ENCODE measurements around the gene AMY2B. TPM values are rescaled to one million over a fixed set of nuclear protein-coding genes. Genes with fewer than 3 reads are reported as not detected.

Gene AMY2B
- total and polyA plus RNA-seq, 12 donors: 6.1 to 118 (median 15.3) TPM

DNA sequence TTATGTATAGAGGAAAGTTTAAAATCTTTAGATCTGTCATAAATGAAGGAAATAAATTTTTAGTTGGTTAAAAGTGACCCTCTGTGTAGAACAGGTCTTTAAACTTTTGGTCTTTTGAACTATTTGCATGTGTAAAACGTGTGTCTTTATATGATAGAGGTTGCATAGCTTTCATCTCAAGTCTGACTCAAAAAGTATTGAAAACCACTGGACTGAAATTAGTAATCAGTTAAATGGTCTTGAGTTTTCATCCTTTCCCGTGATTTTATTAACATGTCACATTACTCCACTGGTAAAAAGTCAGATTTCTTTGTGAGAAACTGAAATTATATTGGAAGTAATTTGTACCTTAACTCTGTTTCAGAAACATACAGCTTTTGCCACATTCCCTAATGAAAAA lies 44.1 kb upstream of the AMY2B start:
- WGBS, 4 donors: 53 to 62% (median 57%) methylated on average over 2 of the region's 2 CpGs
- Histone ChIP-seq H3K27ac (no peak overlapping the region), H3K4me3 (peak overlapping the region in 1 of 4 donors; percentile 60), H3K36me3 (replicated peaks in 1 of 2) (no peaks in the 10 kb centered on the region), H3K4me1 (replicated peaks in 1 of 2) (peaks cover 8 to 41% of the 10 kb centered on the region in 2 donors), H3K27me3 (no peaks in the 10 kb centered on the region), H3K9me3 (replicated peaks in 1 of 3) (no peaks in the 10 kb centered on the region)
- TF ChIP-seq CTCF (IDR thresholded peaks at IDR 0.05) (no peak), POLR2A (IDR thresholded peaks at IDR 0.05) (no peak)
- DNase-seq: no peak
- intact Hi-C loops (cut with DNase I): no loop called here

GRCh38 chr1:103529746-103530145 lies 41.6 kb upstream of the AMY2B start:
- intact Hi-C loops (cut with DNase I): no loop called here
- DNase-seq: peak; percentile 57 to 91 (median 84)

GRCh38 chr1:103538226-103538625 lies 33.2 kb upstream of the AMY2B start:
- H3K36me3 ChIP-seq (replicated peaks in 1 of 2): peaks cover 0 to 83% of the 10 kb centered on the region in 2 donors
- TF ChIP-seq CTCF (IDR thresholded peaks at IDR 0.05) (no peak), POLR2A (IDR thresholded peaks at IDR 0.05) (no peak)
- peaks cover 0 to 6% of the 10 kb centered on the region in 2 donors for H3K4me1 ChIP-seq (replicated peaks in 1 of 2)
- intact Hi-C loops (cut with DNase I): no loop called here
- H3K27me3 ChIP-seq: no peaks in the 10 kb centered on the region
- DNase-seq: no peak
- H3K27ac ChIP-seq: no peak overlapping the region
- no peak overlapping the region for H3K4me3 ChIP-seq
- peaks cover 0 to 6% (median 0%) of the 10 kb centered on the region in 3 donors for H3K9me3 ChIP-seq (replicated peaks in 1 of 3)
- WGBS, 4 donors: 94 to 98% (median 97%) methylated on average over 2 of the region's 2 CpGs

More at GRCh38 chr1:103529746-103530145, 41.6 kb upstream of the AMY2B start:
- no peak overlapping the region for H3K4me3 ChIP-seq
- H3K27ac ChIP-seq: peak overlapping the region in 3 of 5 donors; percentile 33 to 64 (median 56)
- no peaks in the 10 kb centered on the region for H3K9me3 ChIP-seq (replicated peaks in 1 of 3)
- 43 to 60% (median 57%) methylated on average over 8 of the region's 8 CpGs for WGBS, 4 donors
- peaks cover 8 to 55% of the 10 kb centered on the region in 2 donors for H3K4me1 ChIP-seq (replicated peaks in 1 of 2)
- no peaks in the 10 kb centered on the region for H3K27me3 ChIP-seq
- peaks cover 0 to 2% of the 10 kb centered on the region in 2 donors for H3K36me3 ChIP-seq (replicated peaks in 1 of 2)
- TF ChIP-seq CTCF (IDR thresholded peaks at IDR 0.05): no peak
- peak in 1 of 2 donors; percentile 76 for TF ChIP-seq POLR2A (IDR thresholded peaks at IDR 0.05)

- no peak for DNase-seq
- no peak overlapping the region for H3K27ac ChIP-seq
- no peaks in the 10 kb centered on the region for H3K4me1 ChIP-seq (replicated peaks in 1 of 2)
- intact Hi-C loops (cut with DNase I): no loop called here
- peaks cover 0 to 6% (median 0%) of the 10 kb centered on the region in 3 donors for H3K9me3 ChIP-seq (replicated peaks in 1 of 3)
- WGBS, 4 donors: 86 to 92% (median 91%) methylated on average over 3 of the region's 3 CpGs
- H3K27me3 ChIP-seq: no peaks in the 10 kb centered on the region
- no peak overlapping the region for H3K4me3 ChIP-seq
- peaks cover 0 to 95% of the 10 kb centered on the region in 2 donors for H3K36me3 ChIP-seq (replicated peaks in 1 of 2)
- no peak for TF ChIP-seq CTCF (IDR thresholded peaks at IDR 0.05)
- no peak for TF ChIP-seq POLR2A (IDR thresholded peaks at IDR 0.05)
Observed at GRCh38 chr1:103541431-103541830, 30.0 kb upstream of the AMY2B start.
